ENCODE data around the gene EIF4G3.
"Not testable (repeated sequence)": the region's sequence is repeated elsewhere in the genome, so short reads cannot be mapped to it uniquely, and the experiment has no call there.

The EIF4G3 gene

GRCh38 chr1:21185221-21185731 is 8.6 kb upstream of the EIF4G3 start:
- DNase-seq (ENCODE audit: low read depth in 2 of 2): no peak

GRCh38 chr1:21184276-21184675 is 7.6 kb upstream of the EIF4G3 start:
- no peak for DNase-seq (ENCODE audit: low read depth in 2 of 2)

GRCh38 chr1:21182181-21182731 is 5.6 kb upstream of the EIF4G3 start:
- DNase-seq (ENCODE audit: low read depth in 2 of 2): no peak

- not testable (repeated sequence) for DNase-seq (ENCODE audit: low read depth in 2 of 2)
Observed at GRCh38 chr1:21178271-21178670, 1.6 kb upstream of the EIF4G3 start.

GRCh38 chr1:21175670-21176581 is 771 bp downstream of the EIF4G3 start:
- peak in 1 of 2 donors; percentile 7 for DNase-seq (ENCODE audit: low read depth in 2 of 2)

- no peak for DNase-seq (ENCODE audit: low read depth in 2 of 2)
Observed at GRCh38 chr1:21175324-21175669, 1.4 kb downstream of the EIF4G3 start.

- DNase-seq (ENCODE audit: low read depth in 2 of 2): no peak
Observed at GRCh38 chr1:21174654-21175323, 1.9 kb downstream of the EIF4G3 start.

- DNase-seq (ENCODE audit: low read depth in 2 of 2): no peak
Observed at GRCh38 chr1:21174230-21174629, 2.5 kb downstream of the EIF4G3 start.

- DNase-seq (ENCODE audit: low read depth in 2 of 2): not testable (repeated sequence)
Observed at GRCh38 chr1:21173096-21173495, 3.6 kb downstream of the EIF4G3 start.

GRCh38 chr1:21170837-21171236 is 5.9 kb downstream of the EIF4G3 start:
- not testable (repeated sequence) for DNase-seq (ENCODE audit: low read depth in 2 of 2)

GRCh38 chr1:21168444-21168843 is 8.3 kb downstream of the EIF4G3 start:
- DNase-seq (ENCODE audit: low read depth in 2 of 2): no peak

GRCh38 chr1:21165646-21166045 is 11.1 kb downstream of the EIF4G3 start:
- no peak for DNase-seq (ENCODE audit: low read depth in 2 of 2)

- DNase-seq (ENCODE audit: low read depth in 2 of 2): no peak
Observed at GRCh38 chr1:21165076-21165475, 11.6 kb downstream of the EIF4G3 start.

GRCh38 chr1:21164266-21164665 is 12.4 kb downstream of the EIF4G3 start:
- DNase-seq (ENCODE audit: low read depth in 2 of 2): no peak

- DNase-seq (ENCODE audit: low read depth in 2 of 2): no peak
Observed at GRCh38 chr1:21162740-21163464, 13.8 kb downstream of the EIF4G3 start.

- no peak for DNase-seq (ENCODE audit: low read depth in 2 of 2)
Observed at GRCh38 chr1:21161842-21162241, 14.9 kb downstream of the EIF4G3 start.

GRCh38 chr1:21160263-21160796 is 16.4 kb downstream of the EIF4G3 start:
- no peak for DNase-seq (ENCODE audit: low read depth in 2 of 2)

GRCh38 chr1:21157868-21158267 is 18.8 kb downstream of the EIF4G3 start:
- DNase-seq (ENCODE audit: low read depth in 2 of 2): no peak

- no peak for DNase-seq (ENCODE audit: low read depth in 2 of 2)
Observed at GRCh38 chr1:21157054-21157453, 19.6 kb downstream of the EIF4G3 start.

- no peak for DNase-seq (ENCODE audit: low read depth in 2 of 2)
Observed at GRCh38 chr1:21156019-21156418, 20.7 kb downstream of the EIF4G3 start.

- DNase-seq (ENCODE audit: low read depth in 2 of 2): no peak
Observed at GRCh38 chr1:21154717-21155116, 22.0 kb downstream of the EIF4G3 start.

- DNase-seq (ENCODE audit: low read depth in 2 of 2): no peak
Observed at GRCh38 chr1:21153388-21153787, 23.3 kb downstream of the EIF4G3 start.
